ENCODE results near the gene HOXC9.

The HOXC9 gene

DNA sequence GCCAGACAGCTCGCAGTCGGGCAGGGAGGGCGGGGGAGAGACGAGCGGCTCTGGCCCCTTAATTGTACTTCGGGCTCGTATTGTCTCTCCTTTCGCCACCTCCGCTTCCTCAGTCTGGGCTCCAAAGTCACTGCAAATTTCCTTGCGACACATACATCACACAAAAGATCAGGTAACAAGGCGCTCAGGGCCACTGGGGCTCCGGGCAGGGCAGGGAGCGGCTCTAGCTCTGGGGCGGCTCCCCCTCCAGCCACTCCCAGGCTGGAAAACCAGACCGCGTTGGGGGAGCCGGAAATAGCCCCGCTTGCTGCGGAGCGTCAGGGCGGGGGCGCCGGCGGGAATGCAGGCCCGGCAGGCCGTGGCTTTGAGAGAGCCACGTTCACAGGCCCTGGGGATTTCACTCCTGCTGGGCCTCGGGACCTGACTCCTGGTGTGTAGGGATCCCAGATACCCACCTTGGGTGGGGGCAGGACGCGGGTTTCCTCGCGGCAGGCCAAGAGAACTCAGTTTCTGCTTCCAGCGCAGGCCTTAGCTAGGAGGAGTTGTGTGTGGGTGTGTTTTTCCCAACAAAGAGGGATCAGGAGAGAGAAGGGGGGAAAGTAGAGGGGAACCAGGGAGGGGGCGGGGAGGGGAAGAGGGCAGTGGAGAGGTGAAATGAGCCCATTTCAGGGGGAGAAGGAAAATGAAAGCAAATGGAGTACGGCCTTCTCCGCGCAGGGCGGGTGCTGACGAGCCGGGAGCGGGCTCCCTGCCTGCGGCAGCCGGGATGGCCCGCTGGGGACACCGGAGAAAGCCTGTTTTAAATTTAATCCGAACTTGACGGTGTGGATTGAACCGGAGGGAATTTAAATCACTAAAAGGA, 4.4 kb upstream of the HOXC9 start:
- TF ChIP-seq, protein P1, sequence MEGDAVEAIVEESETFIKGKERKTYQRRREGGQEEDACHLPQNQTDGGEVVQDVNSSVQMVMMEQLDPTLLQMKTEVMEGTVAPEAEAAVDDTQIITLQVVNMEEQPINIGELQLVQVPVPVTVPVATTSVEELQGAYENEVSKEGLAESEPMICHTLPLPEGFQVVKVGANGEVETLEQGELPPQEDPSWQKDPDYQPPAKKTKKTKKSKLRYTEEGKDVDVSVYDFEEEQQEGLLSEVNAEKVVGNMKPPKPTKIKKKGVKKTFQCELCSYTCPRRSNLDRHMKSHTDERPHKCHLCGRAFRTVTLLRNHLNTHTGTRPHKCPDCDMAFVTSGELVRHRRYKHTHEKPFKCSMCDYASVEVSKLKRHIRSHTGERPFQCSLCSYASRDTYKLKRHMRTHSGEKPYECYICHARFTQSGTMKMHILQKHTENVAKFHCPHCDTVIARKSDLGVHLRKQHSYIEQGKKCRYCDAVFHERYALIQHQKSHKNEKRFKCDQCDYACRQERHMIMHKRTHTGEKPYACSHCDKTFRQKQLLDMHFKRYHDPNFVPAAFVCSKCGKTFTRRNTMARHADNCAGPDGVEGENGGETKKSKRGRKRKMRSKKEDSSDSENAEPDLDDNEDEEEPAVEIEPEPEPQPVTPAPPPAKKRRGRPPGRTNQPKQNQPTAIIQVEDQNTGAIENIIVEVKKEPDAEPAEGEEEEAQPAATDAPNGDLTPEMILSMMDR (IDR thresholded peaks at IDR 0.05; ENCODE audit: control extremely low read depth, extremely low read depth, low read depth, missing control alignments) = no peak
- POLR2A ChIA-PET = no interaction called here
- no peak for DNase-seq (ENCODE audit: extremely low spot score)
- CTCF ChIA-PET = interaction anchor here (0.9 to 4.5 kb wide), 8 partner anchors 8 to 250 kb away, joined by 3 to 19 read pairs (median 4); partner anchors contain the start of genes HOXC10, HOXC5 and HOXC8

DNA sequence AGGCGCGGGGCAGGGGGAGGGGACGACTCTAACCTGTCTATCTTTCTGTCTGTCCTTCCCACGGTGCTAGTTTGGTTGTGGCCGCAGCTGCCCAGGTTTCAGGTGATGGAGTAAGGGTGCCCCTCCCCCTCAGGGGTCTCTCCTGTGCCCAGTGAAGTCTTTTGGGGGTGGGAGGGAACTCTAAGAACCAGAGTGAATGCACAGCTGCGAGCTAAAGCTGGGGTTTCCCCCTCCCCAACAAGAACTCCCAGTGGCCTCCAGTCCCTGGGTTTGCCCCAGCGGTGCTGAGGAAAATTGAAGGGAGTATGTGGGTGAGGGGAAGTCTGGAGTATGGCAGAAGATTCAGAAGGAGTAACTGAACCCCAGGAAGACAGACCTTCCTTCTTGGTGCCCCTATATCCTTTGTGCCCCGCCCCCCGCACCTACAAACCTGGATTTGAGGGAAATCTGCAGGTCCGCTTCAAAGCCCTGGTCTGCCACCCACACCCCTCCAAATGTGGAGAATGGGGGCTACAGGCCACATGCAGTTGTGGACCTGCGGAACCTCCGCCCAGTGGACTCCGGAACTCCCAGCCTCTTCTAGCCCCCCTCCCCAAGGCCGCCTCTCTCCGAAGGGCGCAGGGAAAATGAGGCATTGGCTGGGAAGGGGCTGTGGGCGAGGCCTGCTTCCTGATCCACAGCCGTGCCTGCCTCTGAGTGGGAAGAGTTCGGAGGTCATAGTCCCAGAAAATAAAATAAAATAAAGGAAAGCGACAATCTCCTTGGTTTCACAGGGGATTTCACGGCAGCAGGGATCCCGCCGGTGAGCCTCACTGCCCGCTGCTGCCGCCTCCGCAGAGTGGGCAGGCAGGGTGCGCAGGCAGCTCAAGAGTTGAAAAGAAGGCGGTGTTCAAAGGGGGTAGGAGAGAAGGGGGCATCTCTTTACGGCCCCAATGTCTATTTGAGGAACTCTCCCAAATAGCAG, 3.4 kb upstream of the HOXC9 start:
- ChIA-PET CTCF (interaction anchor here (0.9 to 4.5 kb wide), 10 partner anchors 7 to 251 kb away, joined by 3 to 19 read pairs (median 7); partner anchors contain the start of genes HOXC10 and HOXC5), POLR2A (no interaction called here)
- peak; percentile 58 for DNase-seq (ENCODE audit: extremely low spot score)
- TF ChIP-seq, protein P1 (IDR thresholded peaks at IDR 0.05; ENCODE audit: control extremely low read depth, extremely low read depth, low read depth, missing control alignments) = no peak

- ChIA-PET CTCF (interaction anchor here (1.8 to 4.5 kb wide), 6 partner anchors 9 to 209 kb away, joined by 8 to 19 read pairs (median 10); partner anchors contain the start of genes HOXC10 and HOXC5), POLR2A (no interaction called here)
- TF ChIP-seq, protein P1 (IDR thresholded peaks at IDR 0.05; ENCODE audit: control extremely low read depth, extremely low read depth, low read depth, missing control alignments) = no peak
- DNase-seq (ENCODE audit: extremely low spot score) = no peak
These were observed 2.5 kb upstream of the HOXC9 start for GRCh38 chr12:53997204-53998109.

GRCh38 chr12:53998110-53998899, 1.7 kb upstream of the HOXC9 start:
- DNase-seq (ENCODE audit: extremely low spot score) = no peak
- ChIA-PET CTCF (interaction anchor here (0.8 to 4.5 kb wide), 9 partner anchors 10 to 221 kb away, joined by 3 to 19 read pairs (median 8); partner anchors contain the start of genes HOXC10 and HOXC5), POLR2A (no interaction called here)
- TF ChIP-seq, protein P1 (IDR thresholded peaks at IDR 0.05; ENCODE audit: control extremely low read depth, extremely low read depth, low read depth, missing control alignments) = no peak

- DNase-seq (ENCODE audit: extremely low spot score) = no peak
- ChIA-PET CTCF (interaction anchor here (0.8 to 4.5 kb wide), 8 partner anchors 11 to 220 kb away, joined by 3 to 19 read pairs (median 3); partner anchors contain the start of genes HOXC10 and HOXC5), POLR2A (no interaction called here)
- TF ChIP-seq, protein P1 (IDR thresholded peaks at IDR 0.05; ENCODE audit: control extremely low read depth, extremely low read depth, low read depth, missing control alignments) = no peak
These were observed 1.1 kb upstream of the HOXC9 start for GRCh38 chr12:53998900-53999236.

Measured in GM10248 (cell line).